Esophagus (tissue), 2 donors: ENCODE results near the gene LAMP1. TPM values are rescaled to one million over a fixed set of nuclear protein-coding genes. Genes with fewer than 3 reads are reported as not detected.
A peak's percentile ranks its signal among the peaks of the same experiment; 100 is the strongest.

Source experiments
- H3K27ac ChIP-seq, 2 donors: one replicate each; pipeline ENCODE4 v1.5.1; 2013; ENCODE audit warnings: low read depth in 2 of 2, mild to moderate bottlenecking in 2 of 2, inconsistent platforms in 1 of 2, low read length in 1 of 2, moderate library complexity in 1 of 2
- H3K27me3 ChIP-seq, 2 donors: one replicate each; pipeline ENCODE4 v1.6.1; 2013; ENCODE audit warnings: low read length in 2 of 2, control low read depth in 1 of 2, mild to moderate bottlenecking in 1 of 2; ENCODE audit not compliant: insufficient read depth in 2 of 2, control insufficient read depth in 1 of 2
- H3K36me3 ChIP-seq, 2 donors: one replicate each; pipeline ENCODE4 v1.6.1; 2013; ENCODE audit warnings: low read length in 1 of 2; ENCODE audit not compliant: control insufficient read depth in 2 of 2, insufficient read depth in 2 of 2
- H3K4me1 ChIP-seq, 2 donors: one replicate each; pipeline ENCODE4 v1.6.1; 2013; ENCODE audit warnings: low read length in 1 of 2; ENCODE audit not compliant: control insufficient read depth in 2 of 2, insufficient read depth in 2 of 2
- H3K4me3 ChIP-seq, 2 donors: one replicate each; pipeline ENCODE4 v1.5.1; 2013; ENCODE audit warnings: low read length in 2 of 2, mild to moderate bottlenecking in 2 of 2, low read depth in 1 of 2, moderate library complexity in 1 of 2
- H3K9me3 ChIP-seq, 2 donors: one replicate each; pipeline ENCODE4 v1.6.1; 2013; ENCODE audit warnings: mild to moderate bottlenecking in 2 of 2, low read depth in 1 of 2, low read length in 1 of 2, moderate library complexity in 1 of 2; ENCODE audit not compliant: control insufficient read depth in 2 of 2, insufficient read depth in 1 of 2
- WGBS, 2 donors: extraction: QIAGEN DNeasy Blood & Tissue Kit; methylation state at CpG; one replicate each; pipeline ENCODE4 v1.1.7; 2013; 5-methylcytosine and 5-hydroxymethylcytosine counted together
- polyA plus RNA-seq, 2 donors: library from polyadenylated mRNA; stranded (reverse); fragments of 200-250 nt; gene quantifications; one replicate each; pipeline ENCODE4 v1.2.3, GENCODE V29; 2013
- donor health status: healthy with polysubstance abuse.
- donor health status: Bipolar disorder and iron deficiency.

The LAMP1 gene
- polyA plus RNA-seq, 2 donors = 45.5 to 71.5 TPM

- WGBS, 2 donors = 79 to 82% methylated on average over 6 of the region's 6 CpGs
- H3K4me1 ChIP-seq = peaks cover 0 to 2% of the 10 kb centered on the region in 2 donors
- H3K27me3 ChIP-seq = no peaks in the 10 kb centered on the region
- H3K36me3 ChIP-seq = no peaks in the 10 kb centered on the region
- H3K4me3 ChIP-seq = no peak overlapping the region
- H3K9me3 ChIP-seq = no peaks in the 10 kb centered on the region
- H3K27ac ChIP-seq = no peak overlapping the region
Measured at GRCh38 chr13:113273321-113273720, 23.7 kb upstream of the LAMP1 start.

GRCh38 chr13:113273851-113274590 is 23.0 kb upstream of the LAMP1 start:
- 77% methylated on average over 15 of the region's 15 CpGs for WGBS, 2 donors

DNA sequence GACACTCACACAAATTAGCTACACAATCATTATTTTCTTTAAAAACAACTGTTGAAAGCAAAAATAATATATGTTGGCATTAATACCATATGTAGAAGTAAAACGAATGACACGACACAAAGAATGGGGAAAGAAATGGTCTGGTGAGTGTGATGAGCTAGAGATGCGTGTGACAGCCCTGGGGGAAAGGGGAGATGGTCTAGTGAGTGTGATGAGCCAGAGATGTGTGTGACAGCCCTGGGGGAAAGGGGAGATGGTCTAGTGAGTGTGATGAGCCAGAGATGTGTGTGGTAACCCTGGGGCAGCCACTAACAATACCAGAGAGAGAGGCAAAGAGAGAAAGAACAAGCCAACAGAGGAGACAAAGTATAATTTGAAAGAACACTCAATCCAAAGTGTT is 22.3 kb upstream of the LAMP1 start:
- Histone ChIP-seq H3K4me1 (peaks cover 0 to 2% of the 10 kb centered on the region in 2 donors), H3K36me3 (no peaks in the 10 kb centered on the region), H3K4me3 (no peak overlapping the region), H3K9me3 (peaks cover 0 to 3% of the 10 kb centered on the region in 2 donors), H3K27ac (no peak overlapping the region), H3K27me3 (no peaks in the 10 kb centered on the region)
- WGBS, 2 donors = 75 to 77% methylated on average over 3 of the region's 3 CpGs

More at GRCh38 chr13:113273851-113274590, 23.0 kb upstream of the LAMP1 start:
- Histone ChIP-seq H3K27me3 (no peaks in the 10 kb centered on the region), H3K9me3 (peaks cover 0 to 2% of the 10 kb centered on the region in 2 donors), H3K4me3 (no peak overlapping the region), H3K4me1 (peaks cover 0 to 2% of the 10 kb centered on the region in 2 donors), H3K36me3 (no peaks in the 10 kb centered on the region), H3K27ac (peak overlapping the region in 1 of 2 donors; percentile 34)

GRCh38 chr13:113275387-113275786 is 21.7 kb upstream of the LAMP1 start:
- peaks cover 0 to 3% of the 10 kb centered on the region in 2 donors for H3K9me3 ChIP-seq
- no peaks in the 10 kb centered on the region for H3K36me3 ChIP-seq
- no peak overlapping the region for H3K4me3 ChIP-seq
- H3K27ac ChIP-seq = no peak overlapping the region
- no peaks in the 10 kb centered on the region for H3K27me3 ChIP-seq
- WGBS, 2 donors = 8 to 10% methylated on average over 3 of the region's 3 CpGs
- peaks cover 0 to 2% of the 10 kb centered on the region in 2 donors for H3K4me1 ChIP-seq

DNA sequence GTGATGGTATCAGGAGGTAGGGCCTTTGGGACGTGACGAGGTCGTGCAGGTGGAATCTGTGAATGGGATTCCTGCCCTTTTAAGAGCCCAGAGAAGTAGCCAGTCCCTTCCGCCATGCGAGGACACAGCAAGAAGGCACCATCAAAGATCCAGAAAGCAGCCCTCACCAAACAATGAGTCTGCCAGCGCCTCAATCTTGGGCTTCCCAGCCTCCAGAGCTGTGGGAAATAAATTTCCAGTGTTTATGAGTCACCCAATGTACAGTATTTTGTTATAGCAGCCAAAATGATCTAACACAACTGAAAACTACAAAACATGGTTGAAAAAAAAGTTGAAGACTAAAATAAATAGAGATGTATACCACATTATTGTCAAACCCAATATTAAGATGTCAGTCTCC is 16.9 kb upstream of the LAMP1 start:
- no peak overlapping the region for H3K4me3 ChIP-seq
- no peaks in the 10 kb centered on the region for H3K4me1 ChIP-seq
- H3K9me3 ChIP-seq = peaks cover 0 to 3% of the 10 kb centered on the region in 2 donors
- no peaks in the 10 kb centered on the region for H3K27me3 ChIP-seq
- no peaks in the 10 kb centered on the region for H3K36me3 ChIP-seq
- 87 to 91% methylated on average over 6 of the region's 6 CpGs for WGBS, 2 donors
- H3K27ac ChIP-seq = no peak overlapping the region

DNA sequence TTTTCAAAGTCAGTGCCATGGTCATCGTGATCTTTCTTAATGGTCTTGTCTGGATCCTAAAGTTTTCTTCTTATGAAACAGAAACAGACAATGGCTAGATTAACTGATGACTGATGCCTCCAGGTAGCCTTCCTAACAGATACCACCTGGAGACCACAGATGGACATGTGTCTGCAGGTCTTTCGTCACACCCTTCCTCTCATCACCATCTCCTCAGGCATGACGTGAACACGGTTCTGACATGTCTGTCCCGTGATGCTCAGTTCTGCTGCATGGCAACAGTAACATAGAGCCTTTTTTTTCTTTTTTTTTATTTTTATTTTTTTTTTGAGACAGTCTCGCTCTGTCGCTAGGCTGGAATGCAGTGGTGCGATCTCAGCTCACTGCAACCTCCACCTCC is 13.1 kb upstream of the LAMP1 start:
- H3K27ac ChIP-seq = no peak overlapping the region
- peaks cover 2% of the 10 kb centered on the region in 2 donors for H3K4me1 ChIP-seq
- 57 to 72% methylated on average over 8 of the region's 8 CpGs for WGBS, 2 donors
- no peaks in the 10 kb centered on the region for H3K27me3 ChIP-seq
- peaks cover 0 to 1% of the 10 kb centered on the region in 2 donors for H3K9me3 ChIP-seq
- no peaks in the 10 kb centered on the region for H3K36me3 ChIP-seq
- no peak overlapping the region for H3K4me3 ChIP-seq

GRCh38 chr13:113288880-113289279 is 8.2 kb upstream of the LAMP1 start:
- no peaks in the 10 kb centered on the region for H3K9me3 ChIP-seq
- H3K27me3 ChIP-seq = no peaks in the 10 kb centered on the region
- H3K27ac ChIP-seq = no peak overlapping the region
- no peak overlapping the region for H3K4me3 ChIP-seq
- H3K36me3 ChIP-seq = no peaks in the 10 kb centered on the region
- 37 to 47% methylated on average over 5 of the region's 5 CpGs for WGBS, 2 donors
- peaks cover 2% of the 10 kb centered on the region in 2 donors for H3K4me1 ChIP-seq

DNA sequence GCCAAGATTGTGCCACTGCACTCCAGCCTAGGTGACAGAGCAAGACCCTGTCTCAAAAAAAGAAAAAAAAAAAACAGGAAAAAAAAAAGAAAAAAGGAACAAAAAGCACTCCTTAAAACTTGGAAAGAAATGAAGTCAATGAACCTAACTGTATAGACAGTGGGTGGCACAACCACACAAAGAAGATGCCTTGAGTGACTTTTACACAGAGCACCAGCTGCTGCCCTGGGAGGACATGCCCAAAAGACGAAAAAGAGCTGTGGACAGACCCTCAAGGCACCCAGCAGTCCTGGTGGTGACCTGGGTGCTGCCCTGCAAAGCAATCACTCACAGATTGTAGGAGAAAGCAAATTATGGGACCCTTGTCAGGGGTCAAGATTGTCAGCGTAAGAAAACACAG is 5.9 kb upstream of the LAMP1 start:
- H3K9me3 ChIP-seq = no peaks in the 10 kb centered on the region
- H3K4me1 ChIP-seq = peaks cover 2% of the 10 kb centered on the region in 2 donors
- WGBS, 2 donors = 56 to 66% methylated on average over 2 of the region's 2 CpGs
- no peaks in the 10 kb centered on the region for H3K36me3 ChIP-seq
- no peak overlapping the region for H3K27ac ChIP-seq
- no peak overlapping the region for H3K4me3 ChIP-seq
- no peaks in the 10 kb centered on the region for H3K27me3 ChIP-seq

DNA sequence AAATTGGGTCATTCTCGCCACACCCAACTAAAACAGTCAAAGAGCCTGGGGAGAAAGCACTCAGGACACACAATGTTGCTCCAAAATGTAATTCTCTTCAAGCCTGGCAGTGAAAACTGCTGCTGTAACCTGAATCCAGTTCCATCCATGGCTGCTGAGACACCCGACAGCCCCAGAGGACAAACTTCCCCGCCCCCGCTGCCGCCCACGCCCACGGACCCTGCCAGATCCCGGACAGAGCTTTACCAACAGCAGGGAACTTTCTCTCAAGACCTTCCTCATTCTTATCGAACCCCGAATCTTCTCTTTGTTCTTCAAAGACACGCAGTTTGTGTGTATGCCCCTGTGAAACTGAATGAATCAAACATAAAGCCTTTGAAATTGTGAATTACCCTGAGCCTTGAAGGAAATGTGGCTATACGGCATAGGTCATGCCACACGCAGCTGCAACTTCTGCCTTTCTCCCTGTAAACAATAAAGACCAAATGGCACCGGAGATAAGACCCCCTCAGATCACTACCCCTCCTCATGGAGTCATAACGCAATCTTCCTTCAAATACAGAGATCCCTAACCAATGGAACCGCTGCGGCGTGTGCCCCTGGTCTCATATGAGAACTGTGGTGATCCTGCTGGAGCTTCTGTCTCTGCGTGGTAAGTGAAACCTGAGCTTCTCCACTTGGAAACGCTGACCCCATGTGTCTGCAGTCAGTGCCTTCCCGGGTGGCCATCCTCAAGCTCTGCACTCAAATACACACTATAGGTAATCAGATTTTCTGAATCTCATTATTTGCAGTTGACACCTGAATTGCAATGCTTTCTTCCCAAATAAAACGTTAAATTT is 4.8 kb upstream of the LAMP1 start:
- Histone ChIP-seq H3K27ac (peak overlapping the region in 1 of 2 donors; percentile 58), H3K36me3 (no peaks in the 10 kb centered on the region), H3K27me3 (no peaks in the 10 kb centered on the region), H3K4me1 (peaks cover 2% of the 10 kb centered on the region in 2 donors), H3K9me3 (no peaks in the 10 kb centered on the region), H3K4me3 (peak overlapping the region in 1 of 2 donors; percentile 38)
- WGBS, 2 donors = 9 to 11% methylated on average over 22 of the region's 22 CpGs
